DMS79 treated with DMSO at 0.1 percent for 48 hours (cell line): ENCODE data around the gene CCNJL.

Experiments used
- DNase-seq: peaks from one replicate; lab custom pipeline; 2025; lab: John Stamatoyannopoulos, UW

Gene CCNJL

GRCh38 chr5:160289721-160290120 is 22.6 kb downstream of the CCNJL start:
- DNase-seq = peak; percentile 56

GRCh38 chr5:160289356-160289651 is 23.1 kb downstream of the CCNJL start:
- DNase-seq = peak; percentile 15

GRCh38 chr5:160287378-160288051 is 24.8 kb downstream of the CCNJL start:
- peak; percentile 53 for DNase-seq

- DNase-seq = no peak
These were observed 25.4 kb downstream of the CCNJL start for GRCh38 chr5:160286947-160287346.

- no peak for DNase-seq
These were observed 27.0 kb downstream of the CCNJL start for GRCh38 chr5:160285316-160285715.

GRCh38 chr5:160284291-160284873 is 28.0 kb downstream of the CCNJL start:
- DNase-seq = no peak

- DNase-seq = no peak
These were observed 31.1 kb downstream of the CCNJL start for GRCh38 chr5:160281275-160281674.

- no peak for DNase-seq
These were observed 31.8 kb downstream of the CCNJL start for GRCh38 chr5:160280384-160281095.

- DNase-seq = no peak
These were observed 34.0 kb downstream of the CCNJL start for GRCh38 chr5:160278343-160278742.

- DNase-seq = no peak
These were observed 37.9 kb downstream of the CCNJL start for GRCh38 chr5:160274483-160274931.

GRCh38 chr5:160272889-160273288 is 39.5 kb downstream of the CCNJL start:
- DNase-seq = no peak

- no peak for DNase-seq
These were observed 40.1 kb downstream of the CCNJL start for GRCh38 chr5:160272264-160272663.

- DNase-seq = no peak
These were observed 40.5 kb downstream of the CCNJL start for GRCh38 chr5:160271836-160272235.

- no peak for DNase-seq
These were observed 41.0 kb downstream of the CCNJL start for GRCh38 chr5:160271396-160271795.

- no peak for DNase-seq
These were observed 41.7 kb downstream of the CCNJL start for GRCh38 chr5:160270704-160271103.

- no peak for DNase-seq
These were observed 43.3 kb downstream of the CCNJL start for GRCh38 chr5:160269017-160269416.

- no peak for DNase-seq
These were observed 44.2 kb downstream of the CCNJL start for GRCh38 chr5:160268121-160268520.

GRCh38 chr5:160266752-160267345 is 45.5 kb downstream of the CCNJL start:
- DNase-seq = no peak

GRCh38 chr5:160266044-160266443 is 46.3 kb downstream of the CCNJL start:
- no peak for DNase-seq

- DNase-seq = no peak
These were observed 49.0 kb downstream of the CCNJL start for GRCh38 chr5:160263326-160263855.

- no peak for DNase-seq
These were observed 50.0 kb downstream of the CCNJL start for GRCh38 chr5:160262151-160263074.
